NCI-H1436 (cell line): ENCODE results near the gene MAGI2.

ENCODE experiments used
- DNase-seq: peaks from one replicate; lab custom pipeline; 2025; lab: John Stamatoyannopoulos, UW

Gene MAGI2

GRCh38 chr7:79245623-79246249, 207.7 kb downstream of the MAGI2 start:
- no peak for DNase-seq

GRCh38 chr7:79244482-79244881, 209.0 kb downstream of the MAGI2 start:
- DNase-seq, result no peak

GRCh38 chr7:79241288-79242060, 212.0 kb downstream of the MAGI2 start:
- no peak for DNase-seq

- no peak for DNase-seq
Observed at GRCh38 chr7:79240413-79240812, 213.1 kb downstream of the MAGI2 start.

GRCh38 chr7:79236352-79237028, 217.0 kb downstream of the MAGI2 start:
- no peak for DNase-seq

- DNase-seq, result no peak
Observed at GRCh38 chr7:79227044-79227443, 226.4 kb downstream of the MAGI2 start.

GRCh38 chr7:79221211-79221610, 232.3 kb downstream of the MAGI2 start:
- DNase-seq, result no peak

- DNase-seq, result no peak
Observed at GRCh38 chr7:79217976-79218626, 235.4 kb downstream of the MAGI2 start.

- DNase-seq, result no peak
Observed at GRCh38 chr7:79217468-79217867, 236.0 kb downstream of the MAGI2 start.

- DNase-seq, result no peak
Observed at GRCh38 chr7:79216236-79216635, 237.2 kb downstream of the MAGI2 start.

GRCh38 chr7:79212334-79212733, 241.1 kb downstream of the MAGI2 start:
- DNase-seq, result no peak

GRCh38 chr7:79211724-79212123, 241.7 kb downstream of the MAGI2 start:
- no peak for DNase-seq

- DNase-seq, result no peak
Observed at GRCh38 chr7:79199961-79200360, 253.5 kb downstream of the MAGI2 start.

- DNase-seq, result no peak
Observed at GRCh38 chr7:79199266-79199665, 254.2 kb downstream of the MAGI2 start.

- DNase-seq, result no peak
Observed at GRCh38 chr7:79185605-79186004, 267.9 kb downstream of the MAGI2 start.

GRCh38 chr7:79182283-79182682, 271.2 kb downstream of the MAGI2 start:
- DNase-seq, result no peak

- no peak for DNase-seq
Observed at GRCh38 chr7:79180533-79180932, 272.9 kb downstream of the MAGI2 start.

- DNase-seq, result peak; percentile 26
Observed at GRCh38 chr7:79176859-79177477, 276.5 kb downstream of the MAGI2 start.

GRCh38 chr7:79175374-79175773, 278.1 kb downstream of the MAGI2 start:
- no peak for DNase-seq

- no peak for DNase-seq
Observed at GRCh38 chr7:79165225-79165624, 288.2 kb downstream of the MAGI2 start.

- DNase-seq, result no peak
Observed at GRCh38 chr7:79159040-79159664, 294.3 kb downstream of the MAGI2 start.

- no peak for DNase-seq
Observed at GRCh38 chr7:79157281-79157680, 296.2 kb downstream of the MAGI2 start.
